Heart left ventricle (tissue), 16 donors: Measurements from ENCODE around the gene POMGNT1. TPM values are rescaled to one million over a fixed set of nuclear protein-coding genes. Genes with fewer than 3 reads are reported as not detected.

Experiments used
- ATAC-seq, 4 donors: fragments of 200-7000 bp; cut with Tn5 transposase; one replicate each; pipeline ENCODE4 v1.9.1; 2020 to 2022; ENCODE audit warnings: moderate library complexity in 4 of 4, mild to moderate bottlenecking in 3 of 4, moderate number of reproducible peaks in 1 of 4
- DNase-seq, 5 donors: peaks; one replicate each; pipeline ENCODE4 v3.0.0-alpha.2; 2020
- H3K27ac ChIP-seq, 12 donors: fragments of 200-600 bp; sonication (generic) in 4 of 12; one replicate each; pipeline versions ENCODE4 v1.5.0 to v1.8.0; 2016 to 2022; ENCODE audit warnings: mild to moderate bottlenecking in 2 of 12
- H3K27me3 ChIP-seq, 9 donors: fragments of 200-600 bp; sonication (generic) in 2 of 9; one replicate each; pipeline versions ENCODE4 v1.5.1 to v1.8.0; 2016 to 2022; ENCODE audit warnings: mild to moderate bottlenecking in 3 of 9
- H3K36me3 ChIP-seq, 9 donors: fragments of 200-600 bp; sonication (generic) in 2 of 9; one replicate each; pipeline versions ENCODE4 v1.5.0 to v1.8.0; 2018 to 2022; ENCODE audit warnings: mild to moderate bottlenecking in 2 of 9
- H3K4me1 ChIP-seq, 12 donors: fragments of 200-600 bp; sonication (generic) in 4 of 12; one replicate each; pipeline versions ENCODE4 v1.5.0 to v1.8.0; 2016 to 2022; ENCODE audit warnings: mild to moderate bottlenecking in 3 of 12
- H3K4me3 ChIP-seq, 12 donors: fragments of 200-600 bp; sonication (generic) in 4 of 12; one replicate each; pipeline versions ENCODE4 v1.5.0 to v1.8.0; 2017 to 2022; ENCODE audit warnings: mild to moderate bottlenecking in 9 of 12, moderate library complexity in 4 of 12
- H3K9me3 ChIP-seq, 12 donors: fragments of 200-600 bp; sonication (generic) in 4 of 12; one replicate each; pipeline versions ENCODE4 v1.5.0 to v1.8.0; 2016 to 2022; ENCODE audit warnings: mild to moderate bottlenecking in 1 of 12
- POLR2A ChIP-seq, 2 donors: fragments of 450-650 bp; IDR thresholded peaks; one replicate each; pipeline ENCODE4 v1.6.1; 2017; ENCODE audit warnings: antibody characterized with exemption in 2 of 2, mild to moderate bottlenecking in 2 of 2, moderate library complexity in 2 of 2
- WGBS, 4 donors: extraction: QIAGEN DNeasy Blood & Tissue Kit in 2 of 4; methylation state at CpG; one replicate each; pipeline versions ENCODE4 v1.1.5 to v1.1.7; 2013 to 2018; 5-methylcytosine and 5-hydroxymethylcytosine counted together
- intact Hi-C, 10 donors: fragments of 100-400 bp; cut with DNase I; formaldehyde crosslinking; loops; one replicate each; pipeline versions ENCODE4 v1.11.1 to v1.14.2; 2022
- polyA plus RNA-seq, 2 donors: library from polyadenylated mRNA; stranded (reverse); fragments of 200-250 nt; gene quantifications; one replicate each; pipeline ENCODE4 v1.2.3, GENCODE V29; 2013
- total RNA-seq, 9 donors: library from RNA; depleted of rRNA in 2 of 9; stranded (reverse); fragments of >200 nt in 2 of 9; fragmentation: NEBNext Ultra II Directional in 3 of 9; extraction: Animal tissue kit (Norgen Biotek cat#: 25700) in 3 of 9; gene quantifications; one replicate each; pipeline versions ENCODE4 v1.1.0 to v1.2.4, GENCODE V29; 2016 to 2023
- TF ChIP-seq, protein P1 (sequence below), 12 donors: fragments of 200-600 bp; sonication (generic) in 4 of 12; IDR thresholded peaks; one replicate each; pipeline versions ENCODE4 v1.5.0 to v1.8.0; 2018 to 2022; ENCODE audit warnings: antibody characterized with exemption in 12 of 12, mild to moderate bottlenecking in 5 of 12
- donor health status: ischemic (EF 13 %, LVEDD 7.1; RV severe dilation, severe dysfunction).
- donor health status: healthy with polysubstance abuse.
- donor health status: DM: no; HTN: yes; CAD: no.
- donor health status: DM: no; HTN: no; CAD: no.
- donor health status: ischemic (EF 25% LVEDD 6.9; RV normal size, moderate dysfunction).
- donor health status: ischemic (EF 25% LVEDD 5.7; RV mildly dilated, moderate dysfunction).
- donor health status: healthy.
- donor health status: DM: yes; HTN: yes; CAD: no.
- donor health status: ischemic (EF 35%, LVEDD 5.7; RV mildly dilated, moderate dysfunction).
- donor health status: nonischemic (EF 11% LVEDD 7.7; RV severe dilation, severe dysfunction).
- donor health status: DM: yes; HTN: yes; CAD: no.
- donor health status: PGD.
- donor health status: ischemic (EF 29% LVEDD 5.4; RV normal size, mild dysfunction).
- donor health status: nonischemic (EF 23%, LVEDD 6.1; RV moderate dilation, normal function).

POMGNT1 gene
- total and polyA plus RNA-seq, 11 donors, result 85.2 to 203 (median 139) TPM

DNA sequence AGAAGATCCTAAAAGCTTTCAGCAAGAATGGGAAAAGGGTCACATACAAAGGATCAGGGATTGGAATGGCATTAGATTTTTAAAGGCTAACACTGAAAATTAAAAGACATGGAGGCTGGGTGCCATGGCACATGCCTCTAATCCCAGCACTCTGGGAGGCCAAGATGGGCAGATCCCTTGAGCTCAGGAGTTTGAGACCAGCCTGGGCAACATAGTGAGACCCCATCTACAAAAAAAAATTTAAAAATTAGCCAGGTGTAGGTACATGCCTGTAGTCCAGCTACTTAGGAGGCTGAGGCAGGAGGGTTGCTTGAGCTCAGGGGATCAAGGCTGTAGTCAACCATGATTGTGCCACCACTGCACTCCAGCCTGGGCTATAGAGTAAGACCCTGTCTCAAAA, 17.3 kb upstream of the POMGNT1 start:
- Histone ChIP-seq H3K9me3 (no peaks in the 10 kb centered on the region), H3K4me3 (no peak overlapping the region), H3K4me1 (peaks cover 0 to 3% (median 0%) of the 10 kb centered on the region in 12 donors), H3K27me3 (no peaks in the 10 kb centered on the region), H3K27ac (no peak overlapping the region), H3K36me3 (peaks cover 0 to 19% (median 0%) of the 10 kb centered on the region in 9 donors)
- DNase-seq (no peak), ATAC-seq (no peak)
- TF ChIP-seq POLR2A (IDR thresholded peaks at IDR 0.05), result no peak
- TF ChIP-seq, protein P1, sequence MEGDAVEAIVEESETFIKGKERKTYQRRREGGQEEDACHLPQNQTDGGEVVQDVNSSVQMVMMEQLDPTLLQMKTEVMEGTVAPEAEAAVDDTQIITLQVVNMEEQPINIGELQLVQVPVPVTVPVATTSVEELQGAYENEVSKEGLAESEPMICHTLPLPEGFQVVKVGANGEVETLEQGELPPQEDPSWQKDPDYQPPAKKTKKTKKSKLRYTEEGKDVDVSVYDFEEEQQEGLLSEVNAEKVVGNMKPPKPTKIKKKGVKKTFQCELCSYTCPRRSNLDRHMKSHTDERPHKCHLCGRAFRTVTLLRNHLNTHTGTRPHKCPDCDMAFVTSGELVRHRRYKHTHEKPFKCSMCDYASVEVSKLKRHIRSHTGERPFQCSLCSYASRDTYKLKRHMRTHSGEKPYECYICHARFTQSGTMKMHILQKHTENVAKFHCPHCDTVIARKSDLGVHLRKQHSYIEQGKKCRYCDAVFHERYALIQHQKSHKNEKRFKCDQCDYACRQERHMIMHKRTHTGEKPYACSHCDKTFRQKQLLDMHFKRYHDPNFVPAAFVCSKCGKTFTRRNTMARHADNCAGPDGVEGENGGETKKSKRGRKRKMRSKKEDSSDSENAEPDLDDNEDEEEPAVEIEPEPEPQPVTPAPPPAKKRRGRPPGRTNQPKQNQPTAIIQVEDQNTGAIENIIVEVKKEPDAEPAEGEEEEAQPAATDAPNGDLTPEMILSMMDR (IDR thresholded peaks at IDR 0.05), result no peak
- intact Hi-C loops, result no loop called here

DNA sequence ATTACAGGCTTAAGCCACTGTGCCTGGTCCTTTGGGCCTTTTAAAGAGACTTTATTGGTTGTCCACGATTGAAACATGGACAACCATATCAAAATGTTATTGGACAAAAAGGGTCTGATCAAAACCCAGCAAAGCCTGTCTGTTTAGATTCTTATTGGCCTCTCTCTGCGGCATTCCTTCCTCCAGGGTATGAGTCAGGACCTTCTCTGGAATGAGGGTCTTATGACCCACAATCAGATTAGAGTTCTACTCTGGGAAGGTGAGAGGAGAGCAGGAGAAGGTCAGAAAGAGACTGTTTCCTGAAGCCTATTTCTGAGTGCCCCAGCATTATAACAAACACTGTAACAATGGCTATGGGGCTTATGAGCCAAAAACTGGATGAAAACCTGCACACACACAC, 12.8 kb upstream of the POMGNT1 start:
- ATAC-seq (peak in 1 of 4 donors; percentile 32), DNase-seq (no peak)
- Histone ChIP-seq H3K27ac (peak overlapping the region in 2 of 12 donors; percentile 34 to 37), H3K4me1 (peaks cover 0 to 14% (median 7%) of the 10 kb centered on the region in 12 donors), H3K27me3 (no peaks in the 10 kb centered on the region), H3K4me3 (no peak overlapping the region), H3K9me3 (no peaks in the 10 kb centered on the region), H3K36me3 (peaks cover 0 to 23% (median 0%) of the 10 kb centered on the region in 9 donors)
- intact Hi-C loops, result no loop called here
- TF ChIP-seq POLR2A (IDR thresholded peaks at IDR 0.05), result no peak
- TF ChIP-seq, protein P1 (IDR thresholded peaks at IDR 0.05), result no peak
- 44 to 70% (median 52%) methylated on average over 2 of the region's 2 CpGs for WGBS, 4 donors

DNA sequence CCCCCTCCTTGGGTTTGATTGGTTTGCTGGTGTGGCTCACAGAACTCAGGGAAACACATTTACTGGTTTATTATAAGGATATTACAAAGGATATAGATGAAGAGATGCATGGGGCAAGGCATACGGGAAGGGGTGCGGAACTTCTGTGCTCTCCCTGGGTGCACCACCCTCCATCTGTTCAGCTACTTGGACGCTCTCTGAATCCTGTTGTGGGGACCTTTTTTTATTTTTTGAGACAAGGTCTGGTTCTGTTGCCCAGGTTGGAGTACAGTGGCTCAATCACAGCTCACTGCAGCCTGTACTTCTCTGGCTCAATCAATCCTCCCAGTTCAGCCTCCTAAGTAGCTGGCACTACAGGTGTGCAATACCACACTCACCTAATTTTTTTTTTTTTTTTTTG, 12.3 kb upstream of the POMGNT1 start:
- no peak for DNase-seq
- ATAC-seq, result no peak
- 90 to 99% (median 94%) methylated on average over 3 of the region's 3 CpGs for WGBS, 4 donors
- no peaks in the 10 kb centered on the region for H3K9me3 ChIP-seq
- TF ChIP-seq, protein P1 (IDR thresholded peaks at IDR 0.05), result no peak
- TF ChIP-seq POLR2A (IDR thresholded peaks at IDR 0.05), result no peak
- H3K4me1 ChIP-seq, result peaks cover 0 to 19% (median 12%) of the 10 kb centered on the region in 12 donors
- peak overlapping the region in 1 of 12 donors; percentile 37 for H3K27ac ChIP-seq
- intact Hi-C loops, result no loop called here
- no peaks in the 10 kb centered on the region for H3K27me3 ChIP-seq
- no peak overlapping the region for H3K4me3 ChIP-seq
- peaks cover 0 to 23% (median 0%) of the 10 kb centered on the region in 9 donors for H3K36me3 ChIP-seq

DNA sequence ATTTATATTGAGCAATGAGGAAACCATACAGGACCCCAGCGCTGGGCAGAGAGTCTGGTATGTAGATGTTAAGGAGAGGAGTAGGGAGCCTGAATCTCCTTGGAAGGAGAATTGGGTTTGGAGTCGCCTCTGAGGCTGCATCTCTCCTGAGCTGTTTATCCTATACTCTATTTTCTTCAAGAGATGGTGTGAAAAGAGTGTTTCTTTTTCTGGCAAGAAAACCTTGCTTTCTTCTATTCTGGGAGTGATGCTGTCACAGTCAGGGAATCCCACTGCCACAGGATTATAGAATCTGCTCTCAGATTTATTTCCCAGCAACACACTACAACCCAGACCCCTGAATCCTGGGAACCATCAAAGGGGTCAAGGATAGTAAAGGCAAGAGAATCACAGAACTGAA, 8.2 kb upstream of the POMGNT1 start:
- peak overlapping the region; percentile 60 to 99 (median 92) for H3K27ac ChIP-seq
- H3K27me3 ChIP-seq, result no peaks in the 10 kb centered on the region
- TF ChIP-seq, protein P1 (IDR thresholded peaks at IDR 0.05), result no peak
- no peak for TF ChIP-seq POLR2A (IDR thresholded peaks at IDR 0.05)
- H3K4me3 ChIP-seq, result no peak overlapping the region
- intact Hi-C loops, result no loop called here
- peaks cover 0 to 40% (median 29%) of the 10 kb centered on the region in 12 donors for H3K4me1 ChIP-seq
- peaks cover 0 to 23% (median 0%) of the 10 kb centered on the region in 9 donors for H3K36me3 ChIP-seq
- DNase-seq, result no peak
- WGBS, 4 donors, result 75 to 89% (median 85%) methylated on average over 2 of the region's 2 CpGs
- ATAC-seq, result no peak
- no peaks in the 10 kb centered on the region for H3K9me3 ChIP-seq
